Mesothelial cell of epicardium (in vitro differentiated cells): ENCODE data around the gene DIP2B. TPM values are rescaled to one million over a fixed set of nuclear protein-coding genes. Genes with fewer than 3 reads are reported as not detected.

Experiments
- DNase-seq, 2 experiments: peaks; one replicate each; pipeline ENCODE4 v3.0.0; 2021; ENCODE audit warnings: low spot score in 2 of 2; ENCODE audit not compliant: unreplicated experiment in 2 of 2
- H3K27ac Mint-ChIP-seq: 2 replicates; pipeline ENCODE4 v1.8.0; 2021; ENCODE audit warnings: mixed read lengths
- H3K27me3 Mint-ChIP-seq: 2 replicates; pipeline ENCODE4 v1.8.0; 2021; ENCODE audit warnings: low read depth, mixed read lengths
- H3K36me3 Mint-ChIP-seq: 2 replicates; pipeline ENCODE4 v1.8.0; 2021; ENCODE audit warnings: mixed read lengths
- H3K4me1 Mint-ChIP-seq: 2 replicates; pipeline ENCODE4 v1.8.0; 2021; ENCODE audit warnings: mixed read lengths
- H3K4me3 Mint-ChIP-seq: 2 replicates; pipeline ENCODE4 v1.8.0; 2021; ENCODE audit warnings: mild to moderate bottlenecking, moderate library complexity, mixed read lengths
- H3K9me3 Mint-ChIP-seq: 2 replicates; pipeline ENCODE4 v1.8.0; 2021; ENCODE audit warnings: mixed read lengths
- CTCF ChIP-seq: fragments of 200-600 bp; sonication (generic); IDR thresholded peaks from one replicate; pipeline ENCODE4 v1.5.0; 2021; ENCODE audit warnings: antibody characterized with exemption; ENCODE audit not compliant: unreplicated experiment
- total RNA-seq: library from RNA; stranded (reverse); gene quantifications from 3 replicates; pipeline ENCODE4 v1.2.1, GENCODE V29; 2021

Gene DIP2B
- total RNA-seq: 29.3 to 32.0 TPM (median 31.3 TPM) in 3 replicates

GRCh38 chr12:50504798-50505674 is at the start of gene DIP2B:
Gene DIP2B, plus strand, starts transcription at chr12:50504985. Its CDS starts 156 bp downstream, at chr12:50505141.
- no peaks in the 10 kb centered on the region for H3K36me3 Mint-ChIP-seq
- H3K9me3 Mint-ChIP-seq: peaks cover 5% of the 10 kb centered on the region
- peak; percentile 89 for TF ChIP-seq CTCF
- peak; percentile 95 to 97 for DNase-seq
- H3K27me3 Mint-ChIP-seq: no peaks in the 10 kb centered on the region
- peak within 1 kb of the TSS; percentile 91 for H3K4me3 Mint-ChIP-seq
- H3K4me1 Mint-ChIP-seq: peaks cover 42% of the 10 kb centered on the region
- H3K27ac Mint-ChIP-seq: peak within 1 kb of the TSS; percentile 91

GRCh38 chr12:50458606-50459005 is 46.2 kb upstream of the DIP2B start:
- Mint-ChIP-seq H3K36me3 (peaks cover 43% of the 10 kb centered on the region), H3K4me1 (no peaks in the 10 kb centered on the region), H3K9me3 (no peaks in the 10 kb centered on the region), H3K4me3 (no peak overlapping the region), H3K27ac (no peak overlapping the region), H3K27me3 (no peaks in the 10 kb centered on the region)
- no peak for TF ChIP-seq CTCF
- DNase-seq: no peak

- no peak for DNase-seq
- no peak overlapping the region for H3K4me3 Mint-ChIP-seq
- H3K9me3 Mint-ChIP-seq: peaks cover 9% of the 10 kb centered on the region
- no peaks in the 10 kb centered on the region for H3K4me1 Mint-ChIP-seq
- H3K27me3 Mint-ChIP-seq: no peaks in the 10 kb centered on the region
- H3K36me3 Mint-ChIP-seq: peaks cover 49% of the 10 kb centered on the region
- no peak for TF ChIP-seq CTCF
- H3K27ac Mint-ChIP-seq: no peak overlapping the region
These were observed 37.3 kb upstream of the DIP2B start for GRCh38 chr12:50467439-50467838.

- Mint-ChIP-seq H3K4me1 (no peaks in the 10 kb centered on the region), H3K36me3 (peaks cover 25% of the 10 kb centered on the region), H3K27me3 (no peaks in the 10 kb centered on the region), H3K27ac (no peak overlapping the region), H3K4me3 (no peak overlapping the region), H3K9me3 (no peaks in the 10 kb centered on the region)
- DNase-seq: no peak
- TF ChIP-seq CTCF: no peak
These were observed 27.4 kb upstream of the DIP2B start for GRCh38 chr12:50477241-50477832.

- Mint-ChIP-seq H3K27me3 (no peaks in the 10 kb centered on the region), H3K36me3 (peaks cover 2% of the 10 kb centered on the region), H3K9me3 (peaks cover 3% of the 10 kb centered on the region), H3K4me1 (no peaks in the 10 kb centered on the region), H3K4me3 (no peak overlapping the region), H3K27ac (no peak overlapping the region)
- no peak for TF ChIP-seq CTCF
- no peak for DNase-seq
These were observed 22.2 kb upstream of the DIP2B start for GRCh38 chr12:50482571-50482970.
